Sciatic nerve (tissue), 2 donors: ENCODE measurements around the gene FAM3A. TPM values are rescaled to one million over a fixed set of nuclear protein-coding genes. Genes with fewer than 3 reads are reported as not detected.

ENCODE experiments used
- ATAC-seq: fragments of 200-7000 bp; cut with Tn5 transposase; one replicate; pipeline ENCODE4 v1.9.1; 2020; ENCODE audit warnings: mild to moderate bottlenecking, moderate library complexity
- DNase-seq: peaks from one replicate; pipeline ENCODE4 v3.0.0-alpha.2; 2020; ENCODE audit warnings: low spot score
- intact Hi-C: fragments of 100-400 bp; cut with DNase I; formaldehyde crosslinking; loops from one replicate; pipeline ENCODE4 v1.14.2; 2022
- total RNA-seq: library from RNA; stranded (reverse); fragmentation: NEBNext Ultra II Directional; extraction: Animal tissue kit (Norgen Biotek cat#: 25700); gene quantifications from one replicate; pipeline ENCODE4 v1.2.1, GENCODE V29; 2021
- donor health status: DM: no; HTN: no; CAD: no.
- donor health status: DM: no; HTN: no; CAD: no.

Gene FAM3A
- total RNA-seq, 1 donor from 2014 or later, result 40.3 TPM

GRCh38 chrX:154485150-154486051, 30.6 kb downstream of the FAM3A start:
- DNase-seq, result peak; percentile 64

GRCh38 chrX:154484255-154485149, 31.5 kb downstream of the FAM3A start:
- no peak for ATAC-seq
- peak; percentile 54 for DNase-seq
- intact Hi-C loops, result no loop called here

More at GRCh38 chrX:154485150-154486051, 30.6 kb downstream of the FAM3A start:
- intact Hi-C loops, result no loop called here
- ATAC-seq, result no peak

GRCh38 chrX:154483325-154483724, 32.7 kb downstream of the FAM3A start:
- no peak for DNase-seq
- no peak for ATAC-seq
- intact Hi-C loops, result no loop called here

- DNase-seq (peak; percentile 46), ATAC-seq (no peak)
- intact Hi-C loops, result no loop called here
These were observed 33.2 kb downstream of the FAM3A start for GRCh38 chrX:154482786-154483185.

GRCh38 chrX:154481911-154482601, 34.0 kb downstream of the FAM3A start:
- intact Hi-C loops, result no loop called here
- DNase-seq (peak; percentile 55), ATAC-seq (no peak)

GRCh38 chrX:154481195-154481594, 34.8 kb downstream of the FAM3A start:
- DNase-seq (no peak), ATAC-seq (no peak)
- intact Hi-C loops, result no loop called here

- peak; percentile 97 for ATAC-seq
- intact Hi-C loops, result no loop called here
These were observed 37.1 kb downstream of the FAM3A start, which contains the start of gene LAGE3 for GRCh38 chrX:154478728-154479622. Gene LAGE3 (minus strand): TSS chrX:154479281. CDS start chrX:154478915, 366 bp downstream.

GRCh38 chrX:154477891-154478477, 38.0 kb downstream of the FAM3A start:
- intact Hi-C loops, result no loop called here
- DNase-seq, result peak; percentile 59
- no peak for ATAC-seq

More at GRCh38 chrX:154478728-154479622, 37.1 kb downstream of the FAM3A start, which contains the start of gene LAGE3:
- DNase-seq, result peak; percentile 96

GRCh38 chrX:154476821-154477220, 39.2 kb downstream of the FAM3A start:
- intact Hi-C loops, result no loop called here
- DNase-seq, result no peak

GRCh38 chrX:154473683-154474082, 42.3 kb downstream of the FAM3A start:
- intact Hi-C loops, result no loop called here

More at GRCh38 chrX:154476821-154477220, 39.2 kb downstream of the FAM3A start:
- ATAC-seq, result no peak

GRCh38 chrX:154472685-154473632, 43.1 kb downstream of the FAM3A start:
- no peak for ATAC-seq
- no peak for DNase-seq
- intact Hi-C loops, result no loop called here

More at GRCh38 chrX:154473683-154474082, 42.3 kb downstream of the FAM3A start:
- no peak for ATAC-seq
- no peak for DNase-seq

- DNase-seq, result no peak
- intact Hi-C loops, result no loop called here
- ATAC-seq, result no peak
These were observed 44.0 kb downstream of the FAM3A start for GRCh38 chrX:154471839-154472684.

- DNase-seq (no peak), ATAC-seq (no peak)
- intact Hi-C loops, result no loop called here
These were observed 45.0 kb downstream of the FAM3A start for GRCh38 chrX:154470914-154471568.

GRCh38 chrX:154470434-154470833, 45.6 kb downstream of the FAM3A start:
- DNase-seq, result no peak

GRCh38 chrX:154469880-154470279, 46.2 kb downstream of the FAM3A start:
- ATAC-seq (no peak), DNase-seq (no peak)
- intact Hi-C loops, result no loop called here

More at GRCh38 chrX:154470434-154470833, 45.6 kb downstream of the FAM3A start:
- no peak for ATAC-seq
- intact Hi-C loops, result no loop called here
